ENCODE results near the gene DPY19L1. TPM values are rescaled to one million over a fixed set of nuclear protein-coding genes. Genes with fewer than 3 reads are reported as not detected.
"Not testable (repeated sequence)": the region's sequence is repeated elsewhere in the genome, so short reads cannot be mapped to it uniquely, and the experiment has no call there.

The DPY19L1 gene
- total RNA-seq, result 77.2 and 104 TPM in 2 replicates

DNA sequence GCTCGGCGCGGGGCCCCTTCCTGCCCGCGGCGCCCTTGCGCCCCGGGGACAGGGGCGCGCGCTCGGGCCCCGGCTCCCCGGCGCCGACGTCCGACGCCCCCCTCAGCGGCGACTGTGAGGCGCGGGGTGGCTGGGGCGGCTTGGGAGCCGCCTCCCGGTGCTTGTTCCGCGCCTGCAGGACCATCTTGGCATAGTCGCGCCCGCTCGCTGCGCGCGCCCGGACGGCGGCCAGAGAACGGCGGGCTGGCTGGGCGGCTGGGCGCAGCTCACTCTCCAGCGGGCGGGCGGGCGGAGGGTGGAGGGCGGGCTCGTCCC lies at the start of gene DPY19L1:
DPY19L1 (minus strand) TSS at position 275 of the 315 bp plus-strand sequence; CDS start at position 184, 91 bp downstream.
- no peak for DNase-seq (ENCODE audit: low read depth, low spot score)

DNA sequence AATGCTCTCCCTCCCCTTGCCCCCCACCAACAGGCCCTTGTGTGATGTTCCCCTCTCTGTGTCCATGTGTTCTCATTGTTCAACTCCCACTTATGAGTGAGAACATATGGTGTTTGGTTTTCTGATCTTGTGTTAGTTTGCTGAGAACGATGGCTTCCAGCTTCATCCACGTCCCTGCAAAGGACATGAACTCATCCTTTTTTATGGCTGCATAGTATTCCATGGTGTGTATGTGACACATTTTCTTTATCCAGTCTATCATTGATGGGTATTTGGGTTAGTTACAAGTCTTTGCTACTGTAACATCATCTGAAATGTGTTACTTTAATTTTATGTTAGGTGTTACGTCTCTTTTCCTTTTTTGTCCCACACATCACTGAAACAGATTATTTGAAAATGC lies 42.2 kb upstream of the DPY19L1 start:
- not testable (repeated sequence) for DNase-seq (ENCODE audit: low read depth, low spot score)

DNA sequence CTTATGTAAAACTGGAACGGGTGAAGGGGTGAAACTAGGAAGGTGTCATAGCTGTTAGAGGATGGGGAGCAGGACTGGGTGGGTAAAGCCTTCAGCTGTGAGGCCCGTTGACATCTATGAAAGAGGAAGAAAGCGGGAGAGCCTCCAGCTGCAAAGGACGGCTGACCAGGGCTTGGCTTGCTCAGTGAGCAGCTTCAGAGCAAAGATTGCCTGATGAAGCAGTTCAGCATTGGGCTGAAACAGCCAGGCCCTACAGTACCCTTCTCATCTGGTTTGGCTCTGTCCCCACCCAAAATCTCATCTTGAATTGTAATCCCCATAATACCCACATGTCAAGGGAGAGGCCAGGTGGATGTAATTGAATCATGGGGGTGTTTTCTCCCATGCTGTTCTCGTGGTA lies 36.7 kb upstream of the DPY19L1 start:
- DNase-seq (ENCODE audit: low read depth, low spot score), result not testable (repeated sequence)

DNA sequence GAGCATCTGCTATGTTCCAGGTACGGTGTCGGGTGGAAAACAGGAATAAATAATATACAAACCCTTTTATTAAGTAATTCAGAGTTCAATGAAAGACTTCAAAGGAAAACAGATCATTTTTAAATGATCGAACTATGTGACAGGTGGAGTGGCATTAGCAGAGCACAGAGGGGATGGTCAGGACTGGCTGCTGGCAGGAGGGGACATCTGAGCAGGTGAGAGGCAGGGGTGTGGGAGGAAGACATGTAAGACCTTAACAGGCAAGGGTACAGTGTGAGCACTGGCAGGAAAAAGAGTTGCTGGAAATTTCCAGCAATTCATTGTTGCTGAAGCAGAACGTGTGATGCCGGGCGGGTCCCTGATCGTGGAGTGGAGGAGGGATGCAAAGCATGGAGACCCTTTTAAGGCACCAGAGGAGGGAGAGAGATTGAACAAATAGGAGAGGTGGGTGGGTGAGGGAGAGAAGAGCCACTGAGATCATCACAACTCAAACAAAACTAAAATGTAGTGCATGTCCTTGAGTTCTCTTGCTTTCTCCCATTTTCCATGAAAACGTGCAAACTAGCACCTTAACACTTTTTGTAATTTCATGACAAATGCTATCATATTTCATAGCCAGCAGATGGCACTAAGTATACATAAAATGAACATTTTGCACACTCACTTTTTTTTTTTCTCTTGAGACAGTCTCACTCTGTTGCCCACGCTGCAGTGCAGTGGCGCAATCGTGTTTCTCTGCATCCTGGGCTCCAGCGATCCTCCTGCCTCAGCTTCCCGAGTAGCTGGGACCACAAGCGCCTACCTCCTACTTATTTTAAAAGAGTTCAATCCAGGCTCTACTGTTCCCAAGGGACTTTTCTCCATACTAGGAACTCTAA lies 35.9 kb upstream of the DPY19L1 start:
- DNase-seq (ENCODE audit: low read depth, low spot score), result not testable (repeated sequence)

DNA sequence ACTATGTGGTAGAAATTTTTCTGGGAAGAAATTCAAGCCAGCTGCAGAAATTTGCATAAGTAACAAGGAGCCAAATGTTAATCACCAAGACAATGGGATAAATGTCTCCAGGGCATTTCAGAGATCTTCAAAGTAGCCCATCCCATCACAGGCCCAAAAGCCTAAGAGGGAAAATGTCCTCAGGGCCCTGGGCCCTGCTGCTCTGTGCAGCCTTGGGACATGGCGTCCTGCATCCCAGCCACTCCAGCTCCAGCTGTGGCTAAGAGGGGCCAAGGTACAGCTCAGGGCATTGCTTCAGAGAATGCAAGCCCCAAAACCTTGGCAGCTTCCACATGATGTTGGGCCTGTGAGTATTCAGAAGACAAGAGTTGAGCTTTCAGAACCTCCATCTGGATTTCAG lies 31.8 kb upstream of the DPY19L1 start:
- DNase-seq (ENCODE audit: low read depth, low spot score), result not testable (repeated sequence)

DNA sequence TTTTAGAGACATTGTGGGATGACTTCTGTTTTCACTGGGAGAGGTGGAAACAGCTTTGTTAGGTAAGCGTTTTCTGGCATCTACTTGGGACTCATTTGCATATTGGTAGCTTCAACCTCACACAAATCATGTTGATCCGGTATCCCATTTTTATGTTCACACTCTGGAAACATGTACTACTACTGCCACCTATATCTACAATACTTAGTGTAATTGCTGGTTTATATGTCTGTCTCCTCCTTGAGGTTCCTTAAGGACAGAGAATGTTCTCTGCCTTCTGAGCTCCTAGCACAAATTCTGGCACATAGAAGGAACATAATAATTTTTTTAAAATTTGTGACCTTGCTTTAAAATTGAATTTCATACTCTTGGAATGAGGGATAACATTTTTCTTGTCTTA lies 28.1 kb upstream of the DPY19L1 start:
- DNase-seq (ENCODE audit: low read depth, low spot score), result not testable (repeated sequence)

DNA sequence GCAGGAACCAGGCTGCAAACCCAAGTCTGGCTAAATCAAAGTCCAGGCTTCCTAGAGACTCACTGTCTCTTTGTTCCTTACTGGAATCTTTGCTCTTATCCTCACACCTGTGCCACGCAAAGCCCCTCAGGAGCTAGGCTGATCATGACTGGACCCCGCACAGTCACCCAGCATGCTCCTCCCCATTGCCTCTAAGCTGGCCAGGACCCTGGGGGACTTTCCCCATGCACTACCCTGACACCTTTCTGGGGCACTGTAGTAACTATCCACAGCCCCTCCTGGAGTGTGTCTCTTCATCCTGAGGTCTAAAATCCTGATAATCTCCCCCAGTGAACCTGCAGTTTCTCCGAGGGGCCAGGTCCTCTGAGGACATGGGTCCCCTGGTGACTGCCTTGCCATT lies 21.3 kb upstream of the DPY19L1 start:
- DNase-seq (ENCODE audit: low read depth, low spot score), result not testable (repeated sequence)

DNA sequence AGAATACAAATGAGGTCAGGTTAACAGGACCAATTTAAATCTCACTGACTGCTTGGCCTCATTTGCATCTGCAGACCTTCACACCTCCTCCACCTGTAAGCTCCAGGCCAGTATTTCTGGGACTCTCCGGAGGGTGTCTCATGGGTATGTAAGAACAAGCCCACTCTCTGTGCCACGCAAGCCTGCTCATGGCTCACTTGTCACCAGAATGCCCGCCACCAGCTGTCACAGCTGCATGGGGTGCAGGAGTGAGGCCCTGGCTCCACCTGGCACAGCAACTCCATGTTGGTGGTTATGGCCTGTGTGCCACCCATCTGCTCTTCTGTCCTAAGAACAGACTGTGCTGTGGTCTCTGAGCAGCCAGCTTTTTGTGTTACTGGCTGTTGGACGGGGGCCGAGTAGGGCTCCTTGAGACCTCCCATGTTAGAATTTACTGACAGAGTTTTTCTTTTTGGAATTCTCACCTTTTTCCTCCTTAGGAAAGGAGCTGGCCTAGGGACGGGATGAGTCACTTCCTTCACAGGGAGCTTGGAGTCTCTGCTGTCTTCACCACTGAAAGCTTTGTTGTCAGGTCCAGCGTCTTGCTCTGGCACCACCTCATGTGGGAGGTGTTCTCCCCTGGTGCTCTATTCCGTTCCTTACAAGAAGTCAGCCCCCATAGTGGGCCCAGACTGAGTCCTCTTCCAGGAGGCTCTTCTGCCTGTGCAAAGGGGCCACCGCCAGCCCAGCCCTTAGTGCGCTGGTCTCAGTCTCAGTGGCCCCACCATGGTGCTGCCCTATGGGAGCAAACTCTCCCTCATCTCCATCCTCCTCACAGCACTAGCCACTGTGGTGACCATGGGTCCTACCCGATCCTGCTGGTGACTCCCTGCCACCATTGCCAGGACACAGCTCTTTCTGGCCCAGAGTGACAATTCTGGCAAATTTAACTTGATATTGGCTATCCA lies 20.5 kb upstream of the DPY19L1 start:
- DNase-seq (ENCODE audit: low read depth, low spot score), result not testable (repeated sequence)

DNA sequence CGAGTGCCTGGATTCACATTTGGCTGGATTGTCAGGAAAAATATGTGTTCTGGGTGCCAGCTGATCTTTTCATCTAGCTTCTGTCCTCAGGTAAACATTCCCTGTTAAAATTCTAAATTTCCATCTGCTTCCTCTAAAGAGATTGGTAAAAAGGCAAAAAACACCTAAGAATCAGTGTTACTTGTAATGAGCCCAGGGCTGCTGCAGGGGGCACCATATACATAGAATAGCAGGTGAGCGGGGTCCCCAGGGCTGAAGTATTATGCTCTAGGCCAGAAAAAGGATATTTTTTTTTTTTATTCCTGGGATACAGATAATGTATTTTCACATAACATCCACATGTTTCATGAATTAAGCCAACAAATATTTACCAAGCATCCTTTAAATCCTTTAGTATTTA lies 18.4 kb upstream of the DPY19L1 start:
- DNase-seq (ENCODE audit: low read depth, low spot score), result not testable (repeated sequence)

DNA sequence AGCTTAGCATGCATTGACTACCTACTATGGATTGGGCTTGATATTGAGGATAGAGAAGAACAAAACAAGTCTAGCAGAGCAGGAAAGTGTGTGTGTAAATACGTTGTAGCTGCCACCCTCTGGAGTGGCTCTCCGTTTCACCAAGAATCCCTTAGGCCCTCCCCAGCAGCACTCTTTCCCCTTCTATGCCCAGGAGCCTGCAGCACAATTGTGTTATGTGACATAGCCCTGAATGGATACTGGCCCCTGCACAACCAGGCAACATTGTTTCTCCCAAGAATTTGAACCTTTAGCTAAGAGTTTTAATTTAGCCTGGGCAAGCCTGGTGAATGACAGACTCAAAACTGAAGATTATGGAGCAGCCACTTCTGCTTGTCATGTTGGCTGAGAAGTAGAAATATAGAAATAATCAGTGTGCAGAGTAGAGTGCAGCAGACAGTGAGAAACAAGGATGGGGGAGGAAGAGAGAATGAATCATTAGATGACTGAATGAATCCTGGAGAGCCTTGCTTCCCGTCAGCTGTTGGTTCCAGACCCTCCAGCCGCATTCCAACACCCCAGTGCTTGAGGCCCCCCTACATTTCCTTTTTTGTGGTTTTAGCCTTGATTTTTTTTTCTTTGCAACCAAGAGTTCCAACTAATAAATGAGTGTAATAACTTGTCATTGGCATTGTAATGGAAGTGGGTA lies 16.3 kb upstream of the DPY19L1 start:
- DNase-seq (ENCODE audit: low read depth, low spot score), result not testable (repeated sequence)

DNA sequence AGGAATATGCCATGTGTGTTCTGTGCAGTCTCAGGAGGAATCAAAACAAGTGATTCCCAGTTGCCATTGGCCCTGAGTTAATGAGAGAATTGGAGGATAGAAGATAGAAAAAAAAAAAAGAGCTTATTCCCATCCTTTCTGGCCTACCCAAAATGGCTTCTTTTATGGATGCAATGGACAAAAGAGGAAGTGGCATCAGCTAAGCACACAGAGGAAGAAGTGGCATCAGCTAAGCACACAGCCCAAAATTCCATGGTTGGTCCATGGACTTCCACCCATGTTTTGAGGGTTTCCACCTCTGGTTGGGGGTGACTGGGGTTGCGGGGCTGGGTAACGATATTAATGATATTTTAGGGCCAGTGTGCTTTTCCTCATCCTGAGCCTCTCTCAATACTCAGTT lies 11.1 kb upstream of the DPY19L1 start:
- DNase-seq (ENCODE audit: low read depth, low spot score), result not testable (repeated sequence)

DNA sequence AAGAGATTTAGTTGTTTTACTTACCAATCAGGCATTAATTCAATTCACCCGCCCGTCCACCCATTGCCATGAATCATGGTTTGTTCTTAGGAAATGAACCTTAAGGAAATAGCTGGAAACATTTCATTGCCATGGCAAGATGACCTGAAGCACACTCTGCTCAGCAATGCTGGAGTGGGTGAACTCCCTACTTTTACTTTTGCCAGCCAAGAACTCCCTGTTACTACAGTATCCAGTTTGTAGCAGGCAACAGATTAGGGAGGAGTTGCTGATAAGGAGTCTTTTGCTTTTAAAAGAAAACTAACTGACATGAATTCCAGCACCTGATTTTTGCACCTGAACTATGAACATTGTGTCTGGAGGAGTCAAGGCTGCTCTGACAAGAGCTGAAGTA lies 10.6 kb upstream of the DPY19L1 start:
- DNase-seq (ENCODE audit: low read depth, low spot score), result not testable (repeated sequence)

DNA sequence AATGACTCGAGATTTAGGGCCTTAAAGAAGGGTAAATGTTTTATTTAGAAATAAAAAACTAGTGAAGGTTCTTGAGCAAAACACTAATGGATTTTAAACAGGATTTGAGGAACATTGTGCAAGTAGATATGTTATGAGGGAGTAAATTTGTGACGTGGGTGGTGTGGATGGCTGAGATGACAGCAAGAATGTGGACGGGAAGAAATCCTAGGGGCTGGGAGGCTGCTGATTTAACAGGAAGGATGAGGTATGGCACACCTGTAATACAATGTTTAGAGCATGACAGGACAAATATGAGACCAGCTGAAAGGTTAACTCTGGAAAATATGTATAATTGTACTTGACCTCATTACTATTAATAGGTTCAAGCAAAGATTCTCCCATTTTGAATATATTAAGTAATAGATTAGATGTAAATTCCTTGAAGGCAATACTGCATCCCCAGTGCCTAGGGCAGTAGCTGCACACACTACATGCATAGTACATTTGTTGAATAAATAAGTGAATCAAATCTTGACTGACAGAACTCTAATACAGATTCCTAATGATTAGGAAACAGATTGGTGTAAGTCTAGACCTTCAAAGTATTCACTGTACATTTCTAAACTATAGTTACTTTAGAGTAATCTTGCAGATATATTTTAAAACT lies 10.1 kb upstream of the DPY19L1 start:
- not testable (repeated sequence) for DNase-seq (ENCODE audit: low read depth, low spot score)

DNA sequence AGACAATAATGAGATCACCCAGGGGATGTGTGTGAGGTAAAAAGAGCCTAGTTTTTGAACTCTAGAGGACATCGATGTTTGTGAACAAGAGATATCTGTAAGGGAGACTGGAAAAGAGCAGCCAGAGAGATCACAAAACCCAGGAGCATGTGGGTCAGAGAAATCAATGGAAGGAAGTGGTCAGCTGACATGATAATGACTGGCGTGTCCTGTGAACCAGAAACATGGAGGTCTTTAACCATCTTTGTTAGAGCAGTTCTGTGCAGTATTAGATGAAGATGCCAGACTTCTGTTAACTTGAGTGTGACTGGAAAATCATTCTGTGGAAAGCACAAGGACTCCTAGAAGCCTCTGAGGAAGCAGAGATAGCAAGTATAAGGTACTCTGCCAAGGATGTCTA lies 6.0 kb upstream of the DPY19L1 start:
- not testable (repeated sequence) for DNase-seq (ENCODE audit: low read depth, low spot score)

DNA sequence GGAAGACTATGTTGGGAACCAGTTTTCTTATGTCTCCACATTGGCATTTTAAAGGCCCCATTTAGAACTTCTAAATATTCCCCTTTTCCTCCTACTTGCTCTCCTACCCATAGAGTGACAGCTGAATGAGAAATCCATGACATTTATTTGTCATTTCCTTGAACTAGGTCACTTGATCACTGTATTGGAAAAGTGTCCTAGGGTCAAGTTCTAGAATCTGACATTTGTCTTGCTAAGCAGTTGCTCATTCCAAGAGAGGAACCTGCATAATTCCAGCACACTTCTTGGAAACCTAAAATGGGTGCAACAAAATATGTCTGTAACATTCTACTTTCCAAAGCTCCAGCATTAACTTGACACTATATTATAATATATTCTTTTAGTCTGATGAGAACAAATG lies 3.6 kb upstream of the DPY19L1 start:
- no peak for DNase-seq (ENCODE audit: low read depth, low spot score)

DNA sequence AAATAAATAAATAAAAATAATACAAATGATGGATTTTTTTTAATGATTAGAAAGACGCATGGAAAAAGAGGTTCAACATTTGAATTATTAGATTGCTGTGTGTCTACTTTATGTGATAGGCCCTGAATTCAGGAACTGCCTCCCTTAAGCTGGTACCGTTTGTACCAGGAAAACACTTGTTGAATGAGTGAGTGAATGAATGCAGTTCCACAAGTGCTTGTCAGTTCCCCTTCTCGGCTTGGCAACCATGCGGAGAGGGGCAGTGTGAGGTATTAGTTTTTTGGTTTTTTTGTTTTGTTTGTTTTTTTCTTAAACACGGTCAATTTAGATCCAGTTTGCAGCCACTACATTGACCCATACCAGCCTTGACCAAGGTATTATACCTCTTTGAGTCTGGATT lies 2.1 kb upstream of the DPY19L1 start:
- no peak for DNase-seq (ENCODE audit: low read depth, low spot score)

DNA sequence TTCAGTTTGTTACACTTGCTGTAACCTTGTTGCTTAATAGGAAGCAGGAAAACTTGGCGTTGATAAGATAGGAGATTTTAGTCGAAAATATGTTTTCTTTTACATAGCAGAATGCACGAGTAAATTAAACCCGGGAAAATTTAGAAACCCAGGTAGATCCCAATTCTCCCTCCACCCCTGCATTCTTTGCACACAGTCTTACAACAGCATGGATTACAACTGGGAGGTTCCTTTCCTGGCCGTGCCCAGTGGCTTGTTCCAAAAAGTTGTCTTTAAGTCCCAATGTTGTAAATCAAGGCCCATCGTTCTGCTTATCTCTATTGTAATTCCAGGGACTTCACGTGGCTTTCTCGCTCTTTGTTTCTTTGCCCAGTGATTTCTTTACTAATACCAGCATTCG lies 1.1 kb upstream of the DPY19L1 start:
- no peak for DNase-seq (ENCODE audit: low read depth, low spot score)

DNA sequence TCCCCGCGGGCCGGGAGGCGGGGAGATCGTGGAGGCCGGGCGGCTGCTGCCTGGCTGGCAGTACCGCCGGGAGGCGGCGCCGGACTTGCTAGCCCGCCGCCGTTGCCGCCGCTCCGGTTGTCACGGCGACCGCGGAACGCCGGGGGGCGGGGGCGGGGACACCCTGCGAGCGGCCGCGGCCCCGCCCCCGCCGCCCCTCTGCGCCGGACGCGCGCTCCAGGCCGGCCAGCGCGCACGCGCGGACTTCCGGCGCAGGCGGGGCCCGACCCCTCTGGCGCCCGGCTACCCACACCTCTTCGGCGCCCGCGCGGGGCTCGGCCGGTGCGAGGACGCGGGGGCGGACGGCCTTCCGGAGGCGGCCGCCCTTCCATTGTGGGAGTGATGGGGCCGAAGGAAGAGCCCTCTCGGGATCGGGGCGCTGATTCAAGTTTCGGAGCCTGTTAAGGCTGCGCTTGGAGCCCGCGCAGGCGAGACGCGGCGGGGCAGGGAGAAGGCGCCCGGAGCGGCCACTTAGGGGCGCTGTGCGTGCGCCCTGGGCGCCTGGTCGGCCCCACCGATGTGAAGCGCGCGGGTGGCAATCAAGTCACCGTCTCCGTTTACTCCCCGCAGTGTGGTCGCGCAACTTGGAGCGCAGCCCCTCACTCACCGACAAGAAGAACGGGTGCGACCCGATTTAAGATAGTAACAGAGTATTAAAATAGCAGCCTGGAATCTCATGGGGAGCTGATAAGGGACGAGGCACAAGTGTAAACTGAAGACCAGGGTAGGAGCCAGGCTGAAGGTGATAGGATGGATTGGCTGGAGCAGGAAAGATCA lies 449 bp upstream of the DPY19L1 start:
- DNase-seq (ENCODE audit: low read depth, low spot score), result peak; percentile 84

DNA sequence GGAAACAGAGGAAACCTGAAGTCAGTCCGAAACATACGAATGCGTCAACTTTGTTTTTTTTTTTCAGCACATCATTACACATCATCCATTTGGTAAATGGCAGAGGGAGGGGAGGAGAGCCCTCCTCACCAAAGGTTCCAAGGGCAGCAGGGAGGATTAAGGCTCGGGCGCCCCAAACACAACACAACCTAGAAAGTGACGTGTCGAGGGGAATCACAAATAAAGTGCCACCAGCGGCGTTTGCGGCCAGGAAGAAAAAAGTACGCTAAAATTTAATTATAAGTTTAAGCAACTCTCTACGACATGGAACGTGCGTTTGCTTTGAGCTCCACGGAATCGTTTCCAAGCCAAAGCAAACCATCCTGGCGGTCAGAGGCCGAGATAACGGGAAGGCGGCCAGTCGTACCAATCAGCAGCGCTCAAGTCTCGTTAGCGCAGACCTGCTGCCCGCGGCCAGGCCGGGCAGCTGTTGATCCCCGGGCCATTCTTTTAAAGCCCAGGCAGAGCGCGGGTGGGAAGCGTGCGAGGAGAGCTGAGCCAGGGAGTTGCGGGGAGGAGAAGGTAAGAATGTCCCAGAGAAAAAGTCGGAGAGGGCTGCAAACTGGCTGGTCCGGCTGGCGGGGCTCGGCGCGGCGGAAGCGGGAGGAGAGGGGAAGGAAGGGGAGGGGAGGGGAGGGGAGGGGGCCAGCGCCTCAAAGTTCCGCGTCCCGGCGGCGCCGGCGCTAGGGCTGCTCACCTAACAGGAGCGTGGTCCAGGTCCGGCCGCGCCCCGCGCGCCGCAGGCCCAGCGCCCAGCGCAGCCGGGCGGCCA lies 719 bp downstream of the DPY19L1 start:
- no peak for DNase-seq (ENCODE audit: low read depth, low spot score)
